ENCODE measurements around the gene FILIP1. TPM values are rescaled to one million over a fixed set of nuclear protein-coding genes. Genes with fewer than 3 reads are reported as not detected.
"Not testable (repeated sequence)": the region's sequence is repeated elsewhere in the genome, so short reads cannot be mapped to it uniquely, and the experiment has no call there.

The FILIP1 gene
- total RNA-seq, 1 experiment from 2014 or later, result 0.15 TPM

DNA sequence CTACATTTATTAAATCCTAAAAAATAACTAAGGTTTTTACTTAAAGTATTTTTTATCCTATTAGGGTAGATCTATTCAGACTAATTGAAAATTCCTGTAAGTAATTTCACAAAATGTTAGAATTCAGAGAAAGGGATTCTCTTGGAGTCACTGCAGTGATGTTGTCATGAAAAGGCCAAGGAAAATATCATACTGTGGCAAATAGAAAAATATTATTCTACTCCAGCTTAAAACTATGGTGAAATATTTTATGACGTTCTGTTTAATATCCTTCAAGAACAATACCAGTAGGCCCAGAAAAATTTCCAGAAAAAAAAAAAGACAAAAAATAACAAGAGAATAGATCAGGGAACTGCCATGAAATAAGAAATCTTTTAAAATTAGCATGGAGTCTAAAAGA lies 73.6 kb downstream of the FILIP1 start:
- H3K9me2 ChIP-seq (replicated peaks; ENCODE audit: insufficient read depth, low read length), result no peaks in the 10 kb centered on the region
- H2AFZ ChIP-seq (ENCODE audit: low read length), result no peak overlapping the region
- no peaks in the 10 kb centered on the region for H4K20me1 ChIP-seq (ENCODE audit: insufficient read depth, low read depth, low read length)
- no peaks in the 10 kb centered on the region for H3K79me2 ChIP-seq (ENCODE audit: low read length)
- no peaks in the 10 kb centered on the region for H3K36me3 ChIP-seq (ENCODE audit: insufficient read depth, low read length)
- no peaks in the 10 kb centered on the region for H3K4me1 ChIP-seq (ENCODE audit: low read length)
- no peak overlapping the region for H3K4me2 ChIP-seq (ENCODE audit: low read depth, low read length, poor library complexity, severe bottlenecking)
- no peak overlapping the region for H3K9ac ChIP-seq (ENCODE audit: low read length)
- H3K9me3 ChIP-seq (ENCODE audit: low read length), result no peaks in the 10 kb centered on the region
- DNase-seq, result no peak
- H3K27ac ChIP-seq (ENCODE audit: low read length), result no peak overlapping the region
- H3K4me3 ChIP-seq (ENCODE audit: low read length), result no peak overlapping the region
- H3K27me3 ChIP-seq (ENCODE audit: low read length), result no peaks in the 10 kb centered on the region

GRCh38 chr6:75419416-75419815 lies 74.2 kb downstream of the FILIP1 start:
- H4K20me1 ChIP-seq (ENCODE audit: insufficient read depth, low read depth, low read length), result no peaks in the 10 kb centered on the region
- no peaks in the 10 kb centered on the region for H3K79me2 ChIP-seq (ENCODE audit: low read length)
- H3K9me2 ChIP-seq (replicated peaks; ENCODE audit: insufficient read depth, low read length), result no peaks in the 10 kb centered on the region
- no peak overlapping the region for H2AFZ ChIP-seq (ENCODE audit: low read length)
- no peak overlapping the region for H3K9ac ChIP-seq (ENCODE audit: low read length)
- H3K9me3 ChIP-seq (ENCODE audit: low read length), result no peaks in the 10 kb centered on the region
- H3K4me2 ChIP-seq (ENCODE audit: low read depth, low read length, poor library complexity, severe bottlenecking), result no peak overlapping the region
- H3K4me1 ChIP-seq (ENCODE audit: low read length), result no peaks in the 10 kb centered on the region
- H3K27ac ChIP-seq (ENCODE audit: low read length), result no peak overlapping the region
- H3K27me3 ChIP-seq (ENCODE audit: low read length), result no peaks in the 10 kb centered on the region
- H3K36me3 ChIP-seq (ENCODE audit: insufficient read depth, low read length), result no peaks in the 10 kb centered on the region
- no peak overlapping the region for H3K4me3 ChIP-seq (ENCODE audit: low read length)
- no peak for DNase-seq

DNA sequence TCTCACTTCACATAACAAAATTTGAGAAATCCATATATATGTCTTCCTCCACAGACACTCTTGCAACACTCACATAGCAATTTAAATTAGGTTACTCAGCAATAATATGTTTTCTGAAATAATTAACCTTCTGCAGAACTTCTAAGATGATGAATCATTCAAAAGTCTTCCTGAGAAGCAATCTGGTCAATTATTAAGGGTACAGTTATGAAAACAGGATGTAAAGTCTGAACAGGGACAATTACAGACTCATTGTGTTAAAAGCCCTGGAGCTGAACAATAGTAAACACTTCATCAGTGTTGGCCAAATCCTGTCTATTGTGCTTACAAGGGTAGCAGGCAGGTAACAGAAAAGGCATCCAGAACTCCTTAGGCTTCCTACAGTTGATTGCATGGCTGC lies 75.4 kb downstream of the FILIP1 start:
- no peaks in the 10 kb centered on the region for H3K9me3 ChIP-seq (ENCODE audit: low read length)
- H4K20me1 ChIP-seq (ENCODE audit: insufficient read depth, low read depth, low read length), result no peaks in the 10 kb centered on the region
- H3K27me3 ChIP-seq (ENCODE audit: low read length), result no peaks in the 10 kb centered on the region
- H3K79me2 ChIP-seq (ENCODE audit: low read length), result no peaks in the 10 kb centered on the region
- no peaks in the 10 kb centered on the region for H3K9me2 ChIP-seq (replicated peaks; ENCODE audit: insufficient read depth, low read length)
- H3K4me2 ChIP-seq (ENCODE audit: low read depth, low read length, poor library complexity, severe bottlenecking), result no peak overlapping the region
- no peak overlapping the region for H3K9ac ChIP-seq (ENCODE audit: low read length)
- no peak overlapping the region for H3K27ac ChIP-seq (ENCODE audit: low read length)
- DNase-seq, result no peak
- no peak overlapping the region for H3K4me3 ChIP-seq (ENCODE audit: low read length)
- no peak overlapping the region for H2AFZ ChIP-seq (ENCODE audit: low read length)
- H3K4me1 ChIP-seq (ENCODE audit: low read length), result no peaks in the 10 kb centered on the region
- H3K36me3 ChIP-seq (ENCODE audit: insufficient read depth, low read length), result no peaks in the 10 kb centered on the region

- no peaks in the 10 kb centered on the region for H3K9me3 ChIP-seq (ENCODE audit: low read length)
- H3K9ac ChIP-seq (ENCODE audit: low read length), result no peak overlapping the region
These were observed 77.2 kb downstream of the FILIP1 start for GRCh38 chr6:75416443-75416842.

GRCh38 chr6:75415804-75416203 lies 77.8 kb downstream of the FILIP1 start:
- no peaks in the 10 kb centered on the region for H3K27me3 ChIP-seq (ENCODE audit: low read length)
- no peak overlapping the region for H3K9ac ChIP-seq (ENCODE audit: low read length)
- no peaks in the 10 kb centered on the region for H3K79me2 ChIP-seq (ENCODE audit: low read length)
- H3K4me3 ChIP-seq (ENCODE audit: low read length), result no peak overlapping the region
- no peak for DNase-seq
- no peak overlapping the region for H3K4me2 ChIP-seq (ENCODE audit: low read depth, low read length, poor library complexity, severe bottlenecking)
- no peaks in the 10 kb centered on the region for H3K9me2 ChIP-seq (replicated peaks; ENCODE audit: insufficient read depth, low read length)
- no peaks in the 10 kb centered on the region for H3K36me3 ChIP-seq (ENCODE audit: insufficient read depth, low read length)
- no peak overlapping the region for H3K27ac ChIP-seq (ENCODE audit: low read length)
- no peak overlapping the region for H2AFZ ChIP-seq (ENCODE audit: low read length)
- H3K9me3 ChIP-seq (ENCODE audit: low read length), result no peaks in the 10 kb centered on the region
- H3K4me1 ChIP-seq (ENCODE audit: low read length), result no peaks in the 10 kb centered on the region
- no peaks in the 10 kb centered on the region for H4K20me1 ChIP-seq (ENCODE audit: insufficient read depth, low read depth, low read length)

More at GRCh38 chr6:75416443-75416842, 77.2 kb downstream of the FILIP1 start:
- Histone ChIP-seq H3K9me2 (replicated peaks; ENCODE audit: insufficient read depth, low read length) (no peaks in the 10 kb centered on the region), H2AFZ (ENCODE audit: low read length) (no peak overlapping the region), H3K36me3 (ENCODE audit: insufficient read depth, low read length) (no peaks in the 10 kb centered on the region), H3K27me3 (ENCODE audit: low read length) (no peaks in the 10 kb centered on the region), H4K20me1 (ENCODE audit: insufficient read depth, low read depth, low read length) (no peaks in the 10 kb centered on the region), H3K4me2 (ENCODE audit: low read depth, low read length, poor library complexity, severe bottlenecking) (no peak overlapping the region), H3K27ac (ENCODE audit: low read length) (no peak overlapping the region), H3K4me3 (ENCODE audit: low read length) (no peak overlapping the region), H3K79me2 (ENCODE audit: low read length) (no peaks in the 10 kb centered on the region), H3K4me1 (ENCODE audit: low read length) (no peaks in the 10 kb centered on the region)
- no peak for DNase-seq

DNA sequence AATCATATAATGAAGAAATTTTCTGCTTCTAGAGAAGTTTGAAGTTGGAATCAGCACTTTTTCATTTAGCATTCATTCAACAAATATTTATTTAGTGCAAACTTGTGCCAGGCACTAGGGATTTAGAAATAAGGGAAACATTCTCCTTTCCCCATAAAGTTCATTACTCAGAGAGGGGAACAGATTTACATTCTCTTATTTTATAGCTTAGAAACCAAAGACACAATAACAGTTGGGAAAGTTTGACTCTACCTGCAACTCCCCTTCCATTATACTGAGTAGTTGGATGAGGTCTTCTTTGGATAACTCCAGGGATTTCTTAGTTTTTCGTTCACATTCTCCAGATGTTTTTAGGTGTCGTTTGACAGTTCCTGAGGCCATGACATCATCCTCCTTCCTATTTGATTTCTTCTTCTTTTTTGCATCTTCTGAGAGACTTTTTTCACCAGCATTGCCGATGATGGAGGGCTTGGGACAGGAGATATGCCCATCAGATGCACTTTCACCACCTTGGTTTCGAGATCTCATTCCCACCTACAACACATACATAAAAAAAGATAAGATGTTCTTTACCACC lies 79.1 kb downstream of the FILIP1 start:
- H2AFZ ChIP-seq (ENCODE audit: low read length), result no peak overlapping the region
- H3K9me2 ChIP-seq (replicated peaks; ENCODE audit: insufficient read depth, low read length), result no peaks in the 10 kb centered on the region
- H3K27ac ChIP-seq (ENCODE audit: low read length), result no peak overlapping the region
- H3K9ac ChIP-seq (ENCODE audit: low read length), result no peak overlapping the region
- no peaks in the 10 kb centered on the region for H3K9me3 ChIP-seq (ENCODE audit: low read length)
- no peaks in the 10 kb centered on the region for H3K79me2 ChIP-seq (ENCODE audit: low read length)
- no peak overlapping the region for H3K4me2 ChIP-seq (ENCODE audit: low read depth, low read length, poor library complexity, severe bottlenecking)
- no peaks in the 10 kb centered on the region for H3K27me3 ChIP-seq (ENCODE audit: low read length)
- no peaks in the 10 kb centered on the region for H3K36me3 ChIP-seq (ENCODE audit: insufficient read depth, low read length)
- no peak for DNase-seq
- H4K20me1 ChIP-seq (ENCODE audit: insufficient read depth, low read depth, low read length), result no peaks in the 10 kb centered on the region
- H3K4me1 ChIP-seq (ENCODE audit: low read length), result no peaks in the 10 kb centered on the region
- H3K4me3 ChIP-seq (ENCODE audit: low read length), result no peak overlapping the region

DNA sequence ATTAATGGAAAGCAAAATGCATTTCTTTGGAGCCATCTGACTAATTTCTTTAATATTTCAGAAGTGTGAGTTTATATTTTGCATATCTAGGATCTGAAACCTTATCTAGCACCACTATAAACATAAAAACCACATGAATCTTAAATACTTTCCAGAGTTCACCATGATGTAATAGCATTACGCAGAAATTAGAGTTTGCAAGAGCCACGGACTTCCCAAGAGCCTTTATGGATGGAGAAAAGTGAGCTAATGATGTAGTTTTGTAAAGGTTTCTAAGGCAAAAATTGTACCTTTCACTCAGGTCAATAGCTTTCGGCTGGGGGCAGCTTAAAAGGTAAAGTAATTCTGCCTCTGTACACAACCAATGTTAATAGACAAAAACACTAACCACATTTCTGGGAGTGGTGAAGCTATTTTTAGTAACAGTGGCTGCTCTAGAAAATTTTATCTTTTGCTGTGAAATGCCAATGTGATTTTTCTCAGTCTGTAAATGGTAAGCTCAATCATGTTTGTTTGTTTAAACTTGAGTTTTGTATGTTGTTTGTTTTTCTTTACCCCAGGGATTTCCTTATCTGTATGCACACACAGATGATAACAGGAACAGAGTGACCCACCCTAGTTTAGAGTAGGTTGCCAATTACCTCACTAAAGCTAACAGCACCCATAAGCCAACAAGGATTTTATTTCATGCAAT lies 80.5 kb downstream of the FILIP1 start:
- Histone ChIP-seq H3K36me3 (ENCODE audit: insufficient read depth, low read length) (no peaks in the 10 kb centered on the region), H3K4me2 (ENCODE audit: low read depth, low read length, poor library complexity, severe bottlenecking) (no peak overlapping the region), H3K79me2 (ENCODE audit: low read length) (no peaks in the 10 kb centered on the region), H3K9me3 (ENCODE audit: low read length) (no peaks in the 10 kb centered on the region), H3K9me2 (replicated peaks; ENCODE audit: insufficient read depth, low read length) (no peaks in the 10 kb centered on the region), H4K20me1 (ENCODE audit: insufficient read depth, low read depth, low read length) (no peaks in the 10 kb centered on the region), H3K27me3 (ENCODE audit: low read length) (no peaks in the 10 kb centered on the region), H3K4me1 (ENCODE audit: low read length) (no peaks in the 10 kb centered on the region), H3K9ac (ENCODE audit: low read length) (no peak overlapping the region), H3K4me3 (ENCODE audit: low read length) (no peak overlapping the region), H2AFZ (ENCODE audit: low read length) (no peak overlapping the region), H3K27ac (ENCODE audit: low read length) (no peak overlapping the region)
- DNase-seq, result no peak

- not testable (repeated sequence) for H3K27ac ChIP-seq (ENCODE audit: low read length); H2AFZ ChIP-seq (ENCODE audit: low read length); DNase-seq; H3K9me3 ChIP-seq (ENCODE audit: low read length); H3K27me3 ChIP-seq (ENCODE audit: low read length); H3K36me3 ChIP-seq (ENCODE audit: insufficient read depth, low read length); H3K4me3 ChIP-seq (ENCODE audit: low read length); H3K9me2 ChIP-seq (replicated peaks; ENCODE audit: insufficient read depth, low read length); H3K4me2 ChIP-seq (ENCODE audit: low read depth, low read length, poor library complexity, severe bottlenecking); H4K20me1 ChIP-seq (ENCODE audit: insufficient read depth, low read depth, low read length); H3K4me1 ChIP-seq (ENCODE audit: low read length); H3K9ac ChIP-seq (ENCODE audit: low read length); H3K79me2 ChIP-seq (ENCODE audit: low read length)
These were observed 83.0 kb downstream of the FILIP1 start for GRCh38 chr6:75410564-75410963.
